SK-N-SH (cell line): ENCODE data around the gene CHMP4A. TPM values are rescaled to one million over a fixed set of nuclear protein-coding genes. Genes with fewer than 3 reads are reported as not detected.

ENCODE experiments used
- CTCF ChIA-PET: fragments of 300-600, 350-600 bp; formaldehyde crosslinking; extraction: SDS; loops from one replicate; lab custom pipeline; 2021; lab: Yijun Ruan, JAX
- POLR2A ChIA-PET: fragments of 350-600 bp; sonication (Branson Sonifier 250); formaldehyde crosslinking; extraction: SDS; loops from one replicate; lab custom pipeline; 2020; ENCODE audit warnings: antibody characterized with exemption, inconsistent platforms; lab: Yijun Ruan, JAX
- DNase-seq: peaks from one replicate; pipeline ENCODE4 v3.0.0; 2012
- H2AFZ ChIP-seq: fragments of 200-600 bp; sonication (generic); 2 replicates; pipeline ENCODE4 v1.8.1; 2016; ENCODE audit warnings: antibody characterized with exemption, mild to moderate bottlenecking, low read depth
- H3F3A ChIP-seq: fragments of 200-600 bp; sonication (generic); replicated peaks from 2 replicates; pipeline ENCODE3; 2016; ENCODE audit warnings: antibody characterized with exemption, mild to moderate bottlenecking; ENCODE audit not compliant: insufficient read depth
- H3K27ac ChIP-seq, 2 experiments: fragments of 200-500 bp in 1 of 2; fragments of 200-600 bp in 1 of 2; sonication (Bioruptor generic) in 1 of 2; sonication (generic), shearing (Covaris generic) in 1 of 2; 2 replicates each; pipeline versions ENCODE4 v1.5.1 to v1.6.1; 2014 to 2016; ENCODE audit warnings: low read depth in 2 of 2, inconsistent platforms in 1 of 2, low read length in 1 of 2, mild to moderate bottlenecking in 1 of 2, mixed read lengths in 1 of 2
- H3K27me3 ChIP-seq: fragments of 200-600 bp; sonication (generic), shearing (Covaris generic); 2 replicates; pipeline ENCODE4 v1.6.1; 2016; ENCODE audit warnings: mixed run types; ENCODE audit not compliant: insufficient read depth
- H3K36me3 ChIP-seq, 2 experiments: fragments of 200-500 bp in 1 of 2; fragments of 200-600 bp in 1 of 2; sonication (Bioruptor generic) in 1 of 2; sonication (generic) in 1 of 2; replicated peaks in 1 of 2; 2 replicates each; pipeline versions ENCODE3 to v1.5.1; 2014 to 2016; ENCODE audit warnings: low read length in 1 of 2, mild to moderate bottlenecking in 1 of 2; ENCODE audit not compliant: insufficient read depth in 2 of 2, control insufficient read depth in 1 of 2
- H3K4me1 ChIP-seq, 2 experiments: fragments of 200-500 bp in 1 of 2; fragments of 200-600 bp in 1 of 2; sonication (Bioruptor generic) in 1 of 2; sonication (generic), shearing (Covaris generic) in 1 of 2; 2 replicates each; pipeline versions ENCODE4 v1.5.1 to v1.6.1; 2014 to 2016; ENCODE audit warnings: low read depth in 1 of 2, low read length in 1 of 2, mixed run types in 1 of 2; ENCODE audit not compliant: insufficient read depth in 2 of 2, control insufficient read depth in 1 of 2
- H3K4me2 ChIP-seq: fragments of 200-600 bp; sonication (generic), shearing (Covaris generic); 2 replicates; pipeline ENCODE4 v1.6.1; 2017; ENCODE audit warnings: mixed run types
- H3K4me3 ChIP-seq, 2 experiments: fragments of 200-500 bp in 1 of 2; fragments of 200-600 bp in 1 of 2; sonication (Bioruptor generic) in 1 of 2; sonication (generic), shearing (Covaris generic) in 1 of 2; 2 replicates each; pipeline versions ENCODE4 v1.5.1 to v1.8.1; 2014 to 2016; ENCODE audit warnings: low read depth in 2 of 2, inconsistent platforms in 1 of 2, low read length in 1 of 2, mild to moderate bottlenecking in 1 of 2, mixed read lengths in 1 of 2, moderate library complexity in 1 of 2
- H3K79me2 ChIP-seq: fragments of 200-600 bp; sonication (generic); 2 replicates; pipeline ENCODE4 v1.8.1; 2017; ENCODE audit warnings: mild to moderate bottlenecking; ENCODE audit not compliant: insufficient read depth
- H3K9ac ChIP-seq: fragments of 200-600 bp; sonication (generic); 2 replicates; pipeline ENCODE4 v1.6.1; 2017; ENCODE audit warnings: mixed run types
- H3K9me2 ChIP-seq: fragments of 200-600 bp; sonication (generic); 2 replicates; pipeline ENCODE4 v1.6.1; 2017; ENCODE audit warnings: mixed run types
- H3K9me3 ChIP-seq: fragments of 200-600 bp; sonication (generic); 2 replicates; pipeline ENCODE4 v1.6.1; 2017; ENCODE audit warnings: mixed run types, mild to moderate bottlenecking, moderate library complexity
- H4K20me1 ChIP-seq: fragments of 200-600 bp; sonication (generic); 2 replicates; pipeline ENCODE4 v1.6.1; 2017; ENCODE audit warnings: mild to moderate bottlenecking, mixed run types; ENCODE audit not compliant: insufficient read depth
- ELF1 ChIP-seq: IDR thresholded peaks from 2 replicates; pipeline ENCODE4 v1.4.0; 2012
- EP300 ChIP-seq, 2 experiments: IDR thresholded peaks; 2 replicates each; pipeline versions ENCODE4 v1.4.0 to v1.6.1; 2012; ENCODE audit warnings: borderline replicate concordance in 1 of 2, low read depth in 1 of 2, low read length in 1 of 2
- FOSL2 ChIP-seq: IDR thresholded peaks from 2 replicates; pipeline ENCODE4 v1.4.0; 2012; ENCODE audit warnings: low read depth, mild to moderate bottlenecking, moderate library complexity, borderline replicate concordance
- GABPA ChIP-seq: IDR thresholded peaks from 2 replicates; pipeline ENCODE4 v1.4.0; 2012; ENCODE audit warnings: low read depth, mild to moderate bottlenecking
- GATA2 ChIP-seq: sonication (generic); formaldehyde crosslinking; IDR thresholded peaks from 2 replicates; pipeline ENCODE4 v1.5.0; 2020; ENCODE audit warnings: mild to moderate bottlenecking, missing genetic modification reagents
- MXI1 ChIP-seq: IDR thresholded peaks from 2 replicates; pipeline ENCODE4 v1.6.1; 2012; ENCODE audit warnings: mild to moderate bottlenecking, low read depth, low read length, improper control_type of control experiment
- NFIC ChIP-seq: IDR thresholded peaks from 2 replicates; pipeline ENCODE4 v1.4.0; 2012; ENCODE audit warnings: borderline replicate concordance
- RCOR1 ChIP-seq: fragments of 150-350 bp; IDR thresholded peaks from 2 replicates; pipeline ENCODE4 v1.6.1; 2017; ENCODE audit warnings: antibody characterized with exemption, low read length
- REST ChIP-seq: IDR thresholded peaks from 2 replicates; pipeline ENCODE4 v1.6.1; 2012; ENCODE audit warnings: mild to moderate bottlenecking, low read depth, low read length, moderate library complexity
- SIN3A ChIP-seq: IDR thresholded peaks from 2 replicates; pipeline ENCODE4 v1.6.1; 2012; ENCODE audit warnings: low read depth, mild to moderate bottlenecking, low read length, moderate library complexity, borderline replicate concordance
- TAF1 ChIP-seq: IDR thresholded peaks from 2 replicates; pipeline ENCODE4 v1.6.1; 2012; ENCODE audit warnings: low read depth, mild to moderate bottlenecking, low read length, moderate library complexity, borderline replicate concordance
- USF2 ChIP-seq: fragments of 150-350 bp; IDR thresholded peaks from 2 replicates; pipeline ENCODE4 v1.6.1; 2017; ENCODE audit warnings: antibody characterized with exemption, low read length, low read depth, borderline replicate concordance
- WGBS: methylation state at CpG from one replicate; pipeline ENCODE4 v1.1.6; 2017; ENCODE audit warnings: low lambda C conversion rate; 5-methylcytosine and 5-hydroxymethylcytosine counted together
- polyA plus RNA-seq, 3 experiments: library from polyadenylated mRNA; depleted of rRNA; stranded (reverse); fragments of >200 nt; gene quantifications; 2 replicates each; pipeline ENCODE4 v1.2.3, GENCODE V29; 2012

Gene CHMP4A
- polyA plus RNA-seq, 1 of the 3 experiments (the other 2 are of a cell fraction): 92.4 TPM

- TF ChIP-seq REST: no peak
- TF ChIP-seq TAF1: peak; percentile 41
- 0 out of 2 replicates have a peak, but pooled peaks have one; percentile 5 for TF ChIP-seq NFIC
- TF ChIP-seq GABPA: peak; percentile 58
- no peak; the same call in 1 of the 2 replicates for TF ChIP-seq FOSL2
- no peak for TF ChIP-seq GATA2 (CRISPR knock-in tag)
- peak; percentile 79 for TF ChIP-seq MXI1
- peak; percentile 91 for TF ChIP-seq USF2
- TF ChIP-seq ELF1: peak; percentile 98
- TF ChIP-seq RCOR1: no peak
- TF ChIP-seq EP300 (IDR thresholded peaks at IDR 0.05; ENCODE audit: borderline replicate concordance in 1 of 2, low read depth in 1 of 2, low read length in 1 of 2): no peak
Observed at GRCh38 chr14:24212924-24213865, at the start of gene CHMP4A (continued).

- H3K27me3 ChIP-seq: no peaks in the 10 kb centered on the region
- no peak overlapping the region for H3K27ac ChIP-seq
- H3K9me2 ChIP-seq: no peaks in the 10 kb centered on the region
- H3K4me1 ChIP-seq: peaks cover 0 to 3% of the 10 kb centered on the region in 2 experiments; a peak in 1 of 4 replicates
- peaks cover 5% of the 10 kb centered on the region for H3F3A ChIP-seq
- no peak for DNase-seq
- H3K79me2 ChIP-seq: no peaks in the 10 kb centered on the region
- no peak overlapping the region for H2AFZ ChIP-seq
- H3K36me3 ChIP-seq: peaks cover 3 to 14% of the 10 kb centered on the region in 2 experiments
- ChIA-PET POLR2A (interaction anchor here (1.5 kb wide), 1 partner anchor 9 kb away, joined by 5 read pairs; no protein-coding TSS in a partner anchor), CTCF (interaction anchor here (1.1 to 3.7 kb wide), 3 partner anchors 19 to 46 kb away, joined by 4 to 20 read pairs (median 5); partner anchors contain the start of genes CIDEB and TINF2)
- H3K9me3 ChIP-seq: no peaks in the 10 kb centered on the region
- H4K20me1 ChIP-seq: no peaks in the 10 kb centered on the region
- no peak for TF ChIP-seq SIN3A
- no peak for TF ChIP-seq ELF1
- no peak overlapping the region for H3K4me2 ChIP-seq
- H3K9ac ChIP-seq: no peak overlapping the region
- H3K4me3 ChIP-seq: no peak overlapping the region
- 97% methylated on average over 5 of the region's 19 CpGs for WGBS
Observed at GRCh38 chr14:24261969-24262327, 48.7 kb upstream of the CHMP4A start.
